Osteocyte (in vitro differentiated cells): ENCODE results near the gene CAPNS1. TPM values are rescaled to one million over a fixed set of nuclear protein-coding genes. Genes with fewer than 3 reads are reported as not detected.

Source experiments
- DNase-seq: peaks from one replicate; pipeline ENCODE4 v3.0.0; 2021; ENCODE audit warnings: mixed read lengths; ENCODE audit not compliant: unreplicated experiment; ENCODE audit errors: extremely low spot score
- H3K27ac Mint-ChIP-seq: one replicate; pipeline ENCODE4 v1.8.0; 2021; ENCODE audit warnings: mild to moderate bottlenecking, mixed read lengths; ENCODE audit not compliant: unreplicated experiment
- H3K27me3 Mint-ChIP-seq: one replicate; pipeline ENCODE4 v1.8.0; 2021; ENCODE audit warnings: mixed read lengths; ENCODE audit not compliant: unreplicated experiment
- H3K36me3 Mint-ChIP-seq: one replicate; pipeline ENCODE4 v1.8.0; 2021; ENCODE audit warnings: mixed read lengths; ENCODE audit not compliant: unreplicated experiment
- H3K4me1 Mint-ChIP-seq: one replicate; pipeline ENCODE4 v1.8.0; 2021; ENCODE audit warnings: mixed read lengths; ENCODE audit not compliant: unreplicated experiment
- H3K4me3 Mint-ChIP-seq: one replicate; pipeline ENCODE4 v1.8.0; 2021; ENCODE audit warnings: mild to moderate bottlenecking, moderate library complexity, mixed read lengths; ENCODE audit not compliant: unreplicated experiment
- H3K9me3 Mint-ChIP-seq: one replicate; pipeline ENCODE4 v1.8.0; 2021; ENCODE audit warnings: mixed read lengths; ENCODE audit not compliant: unreplicated experiment
- long read RNA-seq: library from polyadenylated mRNA; unstranded; transcript quantifications from one replicate; pipeline ENCODE4 v2.0.0, GENCODE V29; 2021
- total RNA-seq: library from RNA; stranded (reverse); gene quantifications from 2 replicates; pipeline ENCODE4 v1.2.1, GENCODE V29; 2021
- TF ChIP-seq, protein P1 (sequence below): fragments of 200-600 bp; sonication (generic); IDR thresholded peaks from 2 replicates; pipeline ENCODE4 v1.5.0; 2021; ENCODE audit warnings: antibody characterized with exemption, mild to moderate bottlenecking, moderate library complexity

Gene CAPNS1
- total RNA-seq = 789 and 808 TPM in 2 replicates
- long read RNA-seq, partial matches to known transcripts = 3 of 4 reads
- long read RNA-seq, other reads (novel, unspliced or antisense) = 1 of 4 reads

- Mint-ChIP-seq H3K9me3 (no peaks in the 10 kb centered on the region), H3K27me3 (no peaks in the 10 kb centered on the region), H3K4me3 (peak within 1 kb of the TSS; percentile 97), H3K27ac (peak within 1 kb of the TSS; percentile 97), H3K36me3 (peaks cover 19% of the 10 kb centered on the region), H3K4me1 (peaks cover 32% of the 10 kb centered on the region)
- DNase-seq = peak; percentile 99
- TF ChIP-seq, protein P1, sequence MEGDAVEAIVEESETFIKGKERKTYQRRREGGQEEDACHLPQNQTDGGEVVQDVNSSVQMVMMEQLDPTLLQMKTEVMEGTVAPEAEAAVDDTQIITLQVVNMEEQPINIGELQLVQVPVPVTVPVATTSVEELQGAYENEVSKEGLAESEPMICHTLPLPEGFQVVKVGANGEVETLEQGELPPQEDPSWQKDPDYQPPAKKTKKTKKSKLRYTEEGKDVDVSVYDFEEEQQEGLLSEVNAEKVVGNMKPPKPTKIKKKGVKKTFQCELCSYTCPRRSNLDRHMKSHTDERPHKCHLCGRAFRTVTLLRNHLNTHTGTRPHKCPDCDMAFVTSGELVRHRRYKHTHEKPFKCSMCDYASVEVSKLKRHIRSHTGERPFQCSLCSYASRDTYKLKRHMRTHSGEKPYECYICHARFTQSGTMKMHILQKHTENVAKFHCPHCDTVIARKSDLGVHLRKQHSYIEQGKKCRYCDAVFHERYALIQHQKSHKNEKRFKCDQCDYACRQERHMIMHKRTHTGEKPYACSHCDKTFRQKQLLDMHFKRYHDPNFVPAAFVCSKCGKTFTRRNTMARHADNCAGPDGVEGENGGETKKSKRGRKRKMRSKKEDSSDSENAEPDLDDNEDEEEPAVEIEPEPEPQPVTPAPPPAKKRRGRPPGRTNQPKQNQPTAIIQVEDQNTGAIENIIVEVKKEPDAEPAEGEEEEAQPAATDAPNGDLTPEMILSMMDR = peak; percentile 15
Measured at GRCh38 chr19:36139473-36140303, at the start of gene CAPNS1. Gene CAPNS1, plus strand, starts transcription at chr19:36140066. Its CDS starts 946 bp downstream, at chr19:36141012.

- H3K36me3 Mint-ChIP-seq = peaks cover 5% of the 10 kb centered on the region
- H3K4me1 Mint-ChIP-seq = no peaks in the 10 kb centered on the region
Measured at GRCh38 chr19:36090910-36091695, 48.8 kb upstream of the CAPNS1 start.

DNA sequence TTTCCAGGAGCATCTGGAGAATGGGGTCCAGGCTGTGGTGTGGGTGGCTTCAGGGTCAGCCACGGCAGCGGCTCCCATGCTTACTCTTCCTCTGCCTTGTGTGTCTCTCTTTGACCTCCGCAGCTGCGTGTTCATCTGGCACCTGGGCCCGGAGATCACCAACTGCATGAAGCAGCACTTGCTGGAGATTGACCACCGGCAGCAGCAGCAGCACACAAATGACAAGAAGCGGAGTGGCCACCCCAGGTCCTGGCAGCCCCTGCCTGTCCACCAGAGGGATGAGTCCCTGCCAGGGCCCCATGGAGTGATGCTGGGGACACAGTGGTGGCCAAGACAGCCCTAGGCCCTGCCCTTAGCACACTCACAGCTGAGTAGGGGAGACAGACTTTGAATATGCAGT lies 47.3 kb upstream of the CAPNS1 start:
- TF ChIP-seq, protein P1 = no peak
- Mint-ChIP-seq H3K36me3 (peaks cover 5% of the 10 kb centered on the region), H3K27me3 (no peaks in the 10 kb centered on the region), H3K4me3 (no peak overlapping the region), H3K4me1 (no peaks in the 10 kb centered on the region), H3K9me3 (no peaks in the 10 kb centered on the region), H3K27ac (no peak overlapping the region)
- DNase-seq = no peak

More at GRCh38 chr19:36090910-36091695, 48.8 kb upstream of the CAPNS1 start:
- DNase-seq = no peak
- no peak overlapping the region for H3K4me3 Mint-ChIP-seq
- TF ChIP-seq, protein P1 = no peak
- no peak overlapping the region for H3K27ac Mint-ChIP-seq
- no peaks in the 10 kb centered on the region for H3K27me3 Mint-ChIP-seq
- no peaks in the 10 kb centered on the region for H3K9me3 Mint-ChIP-seq

- Mint-ChIP-seq H3K36me3 (peaks cover 2% of the 10 kb centered on the region), H3K4me3 (no peak overlapping the region), H3K27me3 (no peaks in the 10 kb centered on the region), H3K27ac (no peak overlapping the region), H3K9me3 (no peaks in the 10 kb centered on the region), H3K4me1 (no peaks in the 10 kb centered on the region)
- no peak for DNase-seq
- TF ChIP-seq, protein P1 = no peak
Measured at GRCh38 chr19:36093146-36093662, 46.7 kb upstream of the CAPNS1 start.

- DNase-seq = no peak
- no peaks in the 10 kb centered on the region for H3K4me1 Mint-ChIP-seq
- no peaks in the 10 kb centered on the region for H3K9me3 Mint-ChIP-seq
- no peak overlapping the region for H3K27ac Mint-ChIP-seq
- TF ChIP-seq, protein P1 = no peak
- H3K36me3 Mint-ChIP-seq = peaks cover 2% of the 10 kb centered on the region
- no peak overlapping the region for H3K4me3 Mint-ChIP-seq
- no peaks in the 10 kb centered on the region for H3K27me3 Mint-ChIP-seq
Measured at GRCh38 chr19:36093687-36094086, 46.2 kb upstream of the CAPNS1 start.
